HG02884 (cell line): Measurements from ENCODE around the gene TOB2.
"Not testable (repeated sequence)": the region's sequence is repeated elsewhere in the genome, so short reads cannot be mapped to it uniquely, and the experiment has no call there.

Experiments used
- ATAC-seq: cut with Tn5 transposase; IDR thresholded peaks from one replicate; pipeline ENCODE4 v1.9.1; 2021; ENCODE audit warnings: mild to moderate bottlenecking, moderate library complexity; ENCODE audit not compliant: unreplicated experiment

TOB2 gene

DNA sequence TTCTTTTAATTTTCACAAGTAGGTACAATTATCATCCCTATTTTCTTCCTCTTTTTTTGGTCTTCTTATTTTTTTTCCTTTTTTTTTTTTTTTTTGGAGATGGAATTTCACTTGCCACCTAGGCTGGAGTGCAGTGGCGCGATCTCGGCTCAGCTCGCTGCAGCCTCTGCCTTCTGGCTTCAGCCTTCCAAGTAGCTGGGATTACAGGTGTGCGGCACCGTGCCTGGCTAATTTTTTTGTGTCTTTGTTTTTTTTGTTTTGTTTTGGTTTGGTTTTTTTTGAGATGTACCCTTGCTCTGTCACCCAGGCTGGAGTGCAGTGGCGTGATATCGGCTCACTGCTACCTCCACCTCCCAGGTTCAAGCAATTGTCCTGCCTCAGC is 16.7 kb downstream of the TOB2 start:
- ATAC-seq, result no peak

DNA sequence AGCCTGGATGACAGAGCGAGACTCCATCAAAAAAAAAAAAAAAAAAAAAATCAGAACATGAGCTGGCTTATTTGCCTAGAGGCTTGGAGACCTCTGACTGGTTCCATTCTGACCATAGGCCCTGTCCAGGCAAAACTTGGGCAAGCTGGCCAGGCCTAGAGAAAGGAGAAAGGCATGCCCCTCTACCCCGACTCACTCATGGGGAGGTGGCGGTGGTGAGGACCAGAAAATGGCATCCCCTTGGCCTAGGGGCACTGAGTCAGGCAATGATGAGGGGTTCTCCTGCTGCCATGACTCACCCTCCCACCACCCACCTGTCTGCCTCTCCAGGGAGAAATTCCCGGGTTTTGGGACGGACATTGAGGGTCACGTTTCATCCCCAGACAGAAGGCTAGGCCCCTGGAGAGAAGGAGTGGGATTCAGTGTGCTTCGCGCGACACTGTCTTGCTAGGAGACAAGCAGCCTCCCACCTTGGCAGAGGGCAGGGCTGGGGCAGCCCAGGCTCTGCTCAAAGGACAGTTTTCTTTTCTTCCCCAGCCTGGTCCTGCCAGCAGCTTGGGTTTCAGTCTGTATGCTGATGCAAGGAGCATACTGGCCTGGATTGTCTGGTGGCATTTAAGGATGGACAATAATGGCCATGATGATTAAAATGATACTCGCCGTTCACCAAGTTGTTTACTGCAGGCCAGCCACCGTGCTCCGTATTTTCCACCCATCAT is 17.2 kb downstream of the TOB2 start:
- ATAC-seq, result no peak

DNA sequence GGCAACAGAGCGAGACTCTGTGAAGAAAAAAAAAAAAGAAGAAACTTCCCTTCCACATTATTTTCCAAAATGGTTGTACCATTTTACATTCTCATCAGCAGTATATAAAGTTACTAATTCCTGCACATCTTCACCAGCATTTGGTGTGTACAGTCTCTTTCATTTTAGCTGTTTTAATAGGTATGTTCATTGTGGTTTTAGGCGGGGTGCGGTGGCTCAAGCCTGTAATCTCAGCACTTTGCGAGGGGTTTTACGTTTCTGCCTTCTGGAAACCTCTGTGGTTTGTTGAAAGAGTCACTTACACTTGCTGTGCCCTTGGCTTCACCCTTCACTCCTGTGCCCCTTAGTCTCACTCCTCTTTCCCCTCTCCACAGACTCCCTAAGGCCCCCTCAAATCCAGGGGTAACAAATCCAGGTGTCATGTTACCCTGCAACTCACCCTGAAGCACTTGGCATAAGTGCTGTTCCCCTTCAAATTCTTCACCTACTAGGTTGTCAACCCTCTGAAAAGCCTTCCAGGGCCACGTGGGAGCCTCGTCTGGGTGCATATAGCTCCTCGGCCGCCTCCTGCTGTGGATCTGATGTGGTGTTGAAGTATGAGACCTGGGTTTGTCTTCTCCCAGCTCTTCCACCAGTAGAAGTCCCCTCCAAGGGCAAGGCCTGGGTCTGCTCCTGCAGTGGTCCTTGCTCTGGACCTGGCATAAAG is 20.8 kb downstream of the TOB2 start:
- no peak for ATAC-seq

DNA sequence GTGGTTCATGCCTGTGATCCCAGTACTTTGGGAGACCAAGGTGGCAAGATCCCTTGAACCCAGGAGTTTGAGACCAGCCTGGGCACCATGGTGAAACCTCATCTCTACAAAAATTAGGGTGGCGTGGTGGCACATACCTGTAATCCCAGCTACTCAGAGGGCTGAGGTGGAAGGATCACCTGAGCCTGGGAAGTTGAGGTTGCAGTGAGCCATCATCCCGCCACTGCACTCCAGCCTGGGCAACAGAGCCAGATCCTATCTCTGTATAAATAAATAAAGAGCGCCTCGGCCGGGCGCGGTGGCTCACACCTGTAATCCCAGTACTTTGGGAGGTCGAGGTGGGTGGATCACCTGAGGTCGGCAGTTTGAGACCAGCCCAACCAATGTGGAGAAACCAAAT is 27.9 kb downstream of the TOB2 start:
- no peak for ATAC-seq

DNA sequence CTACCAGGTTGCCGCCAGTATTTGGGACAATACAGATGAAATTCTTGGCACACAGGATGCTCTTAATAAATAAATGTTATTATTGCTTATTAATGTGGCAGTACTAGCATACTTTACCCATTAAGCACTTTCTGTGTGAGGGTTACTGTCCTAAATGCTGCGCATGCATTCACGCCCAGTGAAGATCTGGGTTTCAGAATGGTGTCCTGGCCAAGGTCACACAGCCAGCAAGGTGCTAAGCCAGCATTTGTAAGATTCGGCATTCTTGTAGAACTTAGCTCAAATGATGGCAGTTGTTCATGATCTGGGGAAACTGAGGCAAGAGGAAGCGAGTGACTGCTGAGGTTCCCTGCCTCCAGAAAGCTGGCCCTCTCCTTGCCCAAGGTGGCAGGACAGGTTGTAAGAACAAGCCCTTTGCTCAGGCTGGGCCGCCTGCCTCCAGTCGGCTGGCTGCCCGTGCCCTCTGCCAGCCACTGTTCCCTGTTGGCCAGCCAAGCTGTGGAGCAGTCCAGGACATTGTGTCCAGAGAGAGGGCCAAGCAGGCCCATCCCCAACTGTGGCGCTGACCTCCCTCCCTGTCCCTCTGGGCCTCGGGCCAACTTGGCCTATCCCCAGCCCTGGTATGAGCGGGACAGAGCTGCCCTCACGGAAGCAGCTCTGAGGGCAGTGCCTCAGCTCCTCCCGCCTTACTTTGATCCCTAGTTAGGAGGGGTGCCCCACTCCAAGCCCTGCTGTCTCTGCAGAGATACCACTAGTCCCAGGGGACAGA is 28.8 kb downstream of the TOB2 start:
- ATAC-seq, result no peak

DNA sequence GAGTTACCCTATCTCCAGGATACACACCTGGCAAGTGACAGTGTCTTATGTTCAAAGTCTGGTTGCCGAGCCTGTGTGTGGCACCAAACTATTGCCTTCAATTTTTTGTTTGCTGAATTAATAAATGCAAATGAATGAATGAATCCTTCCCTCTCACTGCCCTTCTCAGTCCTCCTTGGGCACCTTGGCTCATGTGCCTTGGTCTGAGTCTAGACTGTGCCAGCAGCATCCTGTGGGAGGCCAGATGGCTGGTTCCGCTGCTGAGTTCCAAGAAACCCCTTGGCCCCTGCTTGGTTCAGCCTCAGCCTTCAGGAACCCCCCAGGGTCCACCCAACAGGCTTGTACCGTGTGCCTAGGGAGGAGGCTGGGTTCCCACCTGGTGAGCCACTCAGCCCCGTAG is 31.0 kb downstream of the TOB2 start:
- ATAC-seq, result no peak

DNA sequence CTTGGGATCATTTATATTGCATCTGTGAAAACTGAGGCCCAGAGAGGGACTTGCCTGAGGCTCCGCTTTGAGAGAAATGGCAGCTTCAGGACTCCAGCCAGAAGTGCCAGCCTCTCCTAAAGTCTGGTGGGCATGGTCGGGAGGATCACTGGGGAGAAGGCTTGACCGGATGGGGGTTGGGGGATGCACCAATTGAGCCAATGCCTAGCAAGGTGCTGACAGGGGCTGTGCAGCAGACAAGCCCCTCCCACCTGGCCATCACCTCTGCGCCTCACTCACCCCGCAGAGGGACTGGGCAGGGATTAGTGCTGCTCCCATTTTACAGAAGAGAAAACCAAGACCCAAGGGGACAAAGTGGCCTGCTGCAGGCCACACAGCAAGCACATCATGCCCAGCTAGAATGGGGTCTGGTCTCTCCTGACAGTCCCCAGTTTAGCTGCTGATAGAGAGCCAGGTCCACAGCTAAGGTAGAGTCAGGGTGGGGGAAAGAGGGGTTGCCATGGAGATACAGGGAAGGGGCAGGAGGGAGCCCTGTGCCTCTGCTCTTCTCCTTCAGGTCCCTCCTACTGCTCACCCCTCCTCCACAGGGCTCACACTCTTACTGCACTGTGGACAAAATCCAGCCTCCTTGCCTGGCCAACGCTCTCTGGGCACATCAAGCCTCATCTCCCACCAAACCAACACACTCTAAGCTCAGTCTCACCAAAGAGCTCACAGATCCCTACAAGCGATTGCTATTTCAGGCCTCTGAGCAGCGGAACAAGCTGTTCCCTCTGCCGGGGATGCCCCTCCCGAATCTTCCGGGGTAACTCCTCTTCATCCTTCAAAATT is 35.4 kb downstream of the TOB2 start:
- ATAC-seq, result no peak

DNA sequence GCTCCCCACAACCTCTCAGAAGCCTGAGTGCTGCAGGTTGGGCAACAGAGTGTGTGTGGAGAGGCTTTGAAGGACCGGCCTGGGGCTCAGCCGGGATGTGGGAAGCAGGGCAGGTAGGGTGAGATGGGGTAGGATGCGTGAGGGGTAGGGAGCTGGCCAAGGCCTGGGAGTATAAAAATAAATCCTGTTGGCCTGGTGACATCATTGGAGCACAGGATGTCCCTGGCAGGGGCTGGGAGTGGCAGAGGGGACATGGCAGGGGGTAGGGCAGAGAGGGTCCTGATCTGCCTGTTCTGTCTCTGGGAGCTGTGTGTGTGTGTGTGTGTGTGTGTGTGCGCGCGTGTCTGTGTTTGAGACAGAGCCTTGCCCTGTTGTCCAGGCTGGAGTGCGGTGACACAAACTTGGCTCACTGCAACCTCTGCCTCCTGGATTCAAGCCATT is 36.3 kb downstream of the TOB2 start:
- ATAC-seq, result no peak

DNA sequence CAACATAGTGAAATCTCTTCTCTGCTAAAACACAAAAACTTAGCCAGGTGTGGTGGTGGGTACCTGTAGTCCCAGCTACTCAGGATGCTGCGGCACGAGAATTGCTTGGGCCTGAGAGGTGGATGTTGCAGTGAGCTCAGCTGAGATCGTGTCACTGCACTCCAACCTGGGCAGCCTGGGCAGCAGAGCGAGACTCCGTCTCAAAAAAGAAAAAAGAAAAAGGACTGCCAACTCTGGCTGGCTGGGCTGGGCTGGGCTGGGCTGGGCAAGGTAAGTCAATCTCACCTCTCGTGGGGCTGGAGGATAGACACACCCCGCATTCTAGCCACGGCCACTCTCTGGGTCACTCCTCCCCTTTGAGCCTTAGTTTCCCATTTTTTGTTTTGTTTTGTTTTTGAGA is 37.9 kb downstream of the TOB2 start:
- ATAC-seq, result no peak

DNA sequence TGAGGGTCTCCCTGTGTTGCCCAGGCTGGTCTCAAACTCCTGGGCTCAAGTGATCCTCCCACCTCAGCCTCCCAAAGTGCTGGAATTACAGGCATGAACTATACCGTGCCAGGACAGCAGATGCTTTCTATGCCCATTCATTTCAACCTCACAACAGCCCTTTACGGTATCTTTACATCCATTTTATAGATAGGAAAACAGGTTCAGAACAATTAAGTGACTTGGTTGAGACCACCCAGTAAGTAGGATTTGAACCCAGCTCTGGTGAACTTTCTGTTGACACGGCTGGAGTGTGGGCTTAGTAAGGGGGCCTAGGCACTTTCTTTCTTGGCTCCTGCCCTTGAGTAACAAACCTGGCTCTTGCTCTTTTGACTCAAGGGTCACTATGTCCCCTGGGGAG is 39.2 kb downstream of the TOB2 start:
- no peak for ATAC-seq

DNA sequence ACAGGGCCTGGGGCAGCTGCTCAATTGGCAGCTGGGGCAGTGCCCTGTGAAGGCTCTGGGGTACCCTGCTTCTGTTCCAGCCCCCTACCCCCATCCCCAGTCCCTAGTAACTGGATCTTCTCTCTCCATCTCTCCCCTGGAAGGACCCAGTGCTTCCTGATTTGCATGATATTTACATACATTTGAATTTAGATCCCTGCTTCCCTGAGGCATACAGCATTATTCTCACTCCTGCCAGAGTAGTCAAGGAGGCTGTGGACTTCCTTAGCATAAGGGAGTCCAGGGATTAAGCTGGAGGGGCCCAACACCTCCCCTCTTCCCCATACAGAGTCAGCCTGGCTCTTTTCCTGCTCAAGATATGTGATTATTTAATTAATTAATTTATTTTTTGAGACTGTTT is 40.2 kb downstream of the TOB2 start:
- ATAC-seq, result no peak

DNA sequence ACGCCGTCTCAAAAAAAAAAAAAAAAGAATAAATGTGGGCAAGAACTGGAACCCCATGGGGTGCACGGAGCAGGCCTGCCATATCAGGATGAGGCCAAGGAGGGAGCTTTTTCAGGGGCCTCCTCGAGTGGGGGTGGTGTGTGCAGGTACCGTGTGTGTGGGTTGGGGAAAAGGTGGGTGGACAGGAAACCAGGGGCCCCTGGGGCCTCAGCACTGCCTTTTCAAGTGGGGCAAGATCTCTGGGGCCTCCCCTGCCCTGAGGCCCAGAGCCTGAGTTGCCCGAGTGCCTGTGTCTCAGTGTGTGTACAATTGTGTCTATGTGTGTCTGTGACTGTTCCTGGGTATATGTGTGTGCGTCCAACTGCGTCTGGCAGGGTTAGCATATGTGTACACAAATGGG is 41.0 kb downstream of the TOB2 start:
- ATAC-seq, result no peak

DNA sequence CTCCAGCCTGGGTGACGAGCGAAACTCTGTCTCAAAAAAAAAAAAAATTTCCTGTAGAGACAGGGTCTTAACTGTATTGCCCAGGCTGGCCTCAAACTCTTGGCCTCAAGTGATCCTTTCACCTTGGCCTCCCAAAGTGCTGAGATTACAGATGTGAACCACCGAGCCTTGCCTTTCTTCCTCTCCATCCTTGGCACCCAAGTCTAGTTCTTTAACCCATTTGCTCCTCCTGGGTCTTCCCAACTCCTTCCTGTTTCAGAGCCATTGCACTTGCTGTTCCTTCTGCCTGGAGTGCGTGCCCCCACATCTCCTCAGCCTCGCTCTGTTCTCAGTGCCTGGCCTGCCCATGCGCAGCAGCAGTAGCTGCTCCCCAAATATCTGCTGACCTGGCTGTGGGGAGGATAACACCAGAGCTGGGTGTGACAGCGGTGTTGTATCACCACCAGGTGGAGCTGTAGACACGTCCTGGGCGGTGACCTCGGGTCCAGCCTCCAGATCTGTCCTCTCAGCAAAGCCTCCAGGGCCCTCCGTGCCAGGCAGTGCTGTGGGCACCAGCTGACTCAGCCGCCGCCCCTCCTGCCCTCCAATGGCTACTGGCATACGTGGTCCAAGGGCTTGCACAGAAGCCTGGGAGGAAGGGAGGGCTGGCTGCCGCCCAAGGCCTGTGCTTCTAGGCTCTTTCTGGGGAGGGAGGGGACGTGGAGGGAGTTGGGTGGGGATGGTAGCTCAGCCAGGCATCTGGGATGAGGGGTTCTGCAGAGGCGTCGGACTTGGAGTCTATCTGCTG is 42.9 kb downstream of the TOB2 start:
- no peak for ATAC-seq

DNA sequence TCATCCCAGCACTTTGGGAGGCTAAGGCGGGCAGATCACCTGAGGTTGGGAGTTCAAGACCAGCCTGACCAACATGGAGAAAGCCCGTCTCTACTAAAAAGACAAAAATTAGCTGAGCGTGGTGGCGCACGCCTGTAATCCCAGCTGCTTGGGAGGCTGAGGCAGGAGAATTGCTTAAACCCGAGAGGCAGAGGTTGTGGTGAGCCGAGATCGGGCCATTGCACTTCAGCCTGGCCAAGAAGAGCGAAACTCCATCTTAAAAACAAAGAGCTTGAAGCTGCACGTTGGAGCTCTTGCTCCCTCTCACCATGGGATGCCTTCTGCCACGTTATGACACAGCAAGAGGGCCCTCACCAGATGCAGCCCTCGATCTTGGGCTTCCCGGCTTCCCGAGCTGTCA is 43.8 kb downstream of the TOB2 start:
- ATAC-seq, result not testable (repeated sequence)

DNA sequence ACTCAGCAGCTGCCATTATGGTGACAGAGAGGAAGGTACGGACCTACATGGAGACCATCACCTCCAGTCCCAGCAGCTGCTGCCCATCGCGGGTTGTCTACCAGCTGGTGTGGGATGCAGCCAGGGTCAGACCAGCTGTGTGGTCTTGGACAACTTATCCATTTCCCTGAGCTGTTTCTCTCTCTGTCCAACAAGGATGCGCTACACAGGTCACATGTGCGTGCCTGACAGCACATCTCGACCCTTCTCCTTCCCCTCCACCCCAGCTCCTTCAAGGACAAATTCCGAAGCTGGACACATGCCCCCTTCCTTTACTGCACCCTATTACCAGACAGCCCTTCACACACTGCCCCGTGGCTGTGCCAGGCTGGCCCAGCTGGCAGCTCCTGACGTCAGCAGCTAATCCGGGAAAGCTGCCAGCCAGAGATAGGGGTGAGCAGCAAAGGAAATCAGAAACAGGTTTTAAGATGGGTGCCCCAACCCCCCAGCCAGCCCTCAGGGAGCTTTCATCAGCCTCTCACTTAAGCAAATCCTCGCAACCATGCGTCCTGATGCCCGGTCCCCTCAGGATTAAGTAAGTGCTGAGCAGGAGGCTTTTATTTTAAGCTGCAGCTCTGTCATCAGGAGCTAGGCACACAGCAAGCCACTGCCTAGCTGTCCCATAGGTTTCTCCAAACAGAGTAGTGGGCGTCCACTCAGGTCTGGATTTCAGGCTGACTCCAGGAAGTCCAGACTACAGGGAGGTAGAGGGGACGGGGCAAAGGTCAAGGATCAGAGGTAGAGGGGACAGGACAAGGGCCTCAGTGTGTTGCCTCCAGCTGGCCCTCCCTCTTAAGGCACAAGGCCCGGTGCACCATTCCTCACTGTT is 44.6 kb downstream of the TOB2 start:
- no peak for ATAC-seq

DNA sequence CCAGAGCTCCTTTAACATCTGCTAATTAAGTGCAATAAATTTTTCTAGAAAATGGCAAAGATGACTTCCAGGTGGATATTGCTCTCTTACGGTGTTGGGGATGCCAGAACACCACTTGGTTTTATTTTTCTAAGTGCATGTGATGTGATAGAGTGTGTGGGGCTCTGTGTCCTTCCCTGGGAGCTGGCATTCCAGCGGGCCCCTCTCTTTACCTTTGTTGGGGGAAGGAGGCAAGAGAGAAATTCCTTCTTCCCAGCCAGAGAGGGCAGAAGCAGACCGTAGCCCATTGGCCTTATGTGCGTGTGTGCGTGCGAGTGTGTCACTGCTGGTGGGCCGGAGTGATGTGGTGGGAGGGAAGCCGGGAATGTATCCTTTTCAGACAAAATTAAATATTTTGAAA is 47.7 kb downstream of the TOB2 start:
- no peak for ATAC-seq

DNA sequence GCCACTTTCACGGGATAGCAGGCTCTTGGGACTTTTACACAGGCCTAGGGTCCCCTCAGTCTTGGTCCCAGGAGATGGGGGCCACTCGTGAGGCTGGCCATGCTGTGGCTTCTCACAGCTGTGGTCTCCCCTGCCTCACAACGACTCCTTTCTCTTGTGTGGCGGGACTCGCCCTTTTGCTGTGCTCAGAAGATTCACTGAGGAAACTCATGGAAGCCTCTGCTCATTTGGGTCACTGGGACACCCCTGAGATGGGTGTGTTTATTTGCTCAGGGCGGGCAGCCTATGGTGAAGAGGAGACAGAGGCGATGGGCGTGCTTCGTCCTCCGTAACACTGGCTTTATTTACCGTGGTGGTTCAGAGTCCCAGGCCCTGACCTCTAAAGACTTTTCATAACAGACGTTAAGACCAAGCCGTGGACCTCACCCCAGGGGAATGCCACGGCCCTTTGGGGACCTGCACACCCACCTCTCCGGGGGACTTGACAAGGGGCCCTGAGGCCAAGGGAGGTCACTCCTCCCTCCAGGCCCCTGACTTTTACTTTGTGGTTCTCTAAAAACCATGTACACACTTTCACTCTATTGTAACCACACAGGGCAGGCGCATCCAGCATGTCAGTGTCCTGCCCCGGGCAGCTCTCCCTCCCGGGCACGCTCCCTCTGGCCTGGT is 49.3 kb downstream of the TOB2 start:
- no peak for ATAC-seq

DNA sequence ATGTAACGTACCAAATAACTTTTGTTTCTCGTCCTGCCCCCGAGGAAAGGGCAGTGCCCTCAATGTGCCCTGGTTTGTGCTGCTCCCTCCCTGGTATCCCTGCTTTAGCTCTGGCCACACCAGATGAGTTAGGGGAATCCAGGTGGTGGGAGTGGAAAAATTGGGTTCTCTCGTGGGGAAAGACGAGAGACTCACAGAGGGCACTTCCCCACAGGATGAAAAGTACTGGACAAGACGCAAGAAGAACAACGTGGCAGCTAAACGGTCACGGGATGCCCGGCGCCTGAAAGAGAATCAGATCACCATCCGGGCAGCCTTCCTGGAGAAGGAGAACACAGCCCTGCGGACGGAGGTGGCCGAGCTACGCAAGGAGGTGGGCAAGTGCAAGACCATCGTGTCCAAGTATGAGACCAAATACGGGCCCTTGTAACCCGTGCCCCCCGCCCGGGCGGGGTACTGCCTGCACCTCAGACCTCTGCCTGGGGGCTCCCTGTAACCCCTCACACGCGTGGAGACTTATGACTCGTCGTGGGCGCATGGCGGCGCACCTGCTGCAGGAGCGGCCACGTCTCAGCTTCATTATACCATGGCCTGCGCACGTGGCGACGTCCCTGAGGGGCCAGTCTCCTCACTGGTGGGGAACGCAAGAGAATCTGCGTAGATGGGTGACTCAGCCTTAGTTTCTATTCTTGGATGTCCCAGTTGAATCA is 50.9 kb downstream of the TOB2 start:
- no peak for ATAC-seq
